Kidney glomerular epithelial cell (primary cell): ENCODE results near the gene POU3F1.
A peak's percentile ranks its signal among the peaks of the same experiment; 100 is the strongest.

Experiments used
- DNase-seq: peaks from one replicate; lab custom pipeline; 2025; lab: John Stamatoyannopoulos, UW

The POU3F1 gene

GRCh38 chr1:38046333-38046883, at the start of gene POU3F1:
Gene POU3F1, minus strand, starts transcription at chr1:38046793. Its CDS starts 50 bp downstream, at chr1:38046743.
- no peak for DNase-seq

- DNase-seq, result no peak
Measured at GRCh38 chr1:38095454-38095931, 48.9 kb upstream of the POU3F1 start.

- DNase-seq, result no peak
Measured at GRCh38 chr1:38094711-38095290, 48.2 kb upstream of the POU3F1 start.

- DNase-seq, result no peak
Measured at GRCh38 chr1:38093569-38094520, 47.3 kb upstream of the POU3F1 start.

- DNase-seq, result no peak
Measured at GRCh38 chr1:38092256-38092655, 45.7 kb upstream of the POU3F1 start.

- DNase-seq, result no peak
Measured at GRCh38 chr1:38090796-38091195, 44.2 kb upstream of the POU3F1 start.

GRCh38 chr1:38089712-38090360, 43.2 kb upstream of the POU3F1 start:
- DNase-seq, result no peak

- DNase-seq, result no peak
Measured at GRCh38 chr1:38088791-38089190, 42.2 kb upstream of the POU3F1 start.

GRCh38 chr1:38088366-38088765, 41.8 kb upstream of the POU3F1 start:
- no peak for DNase-seq

GRCh38 chr1:38087676-38088075, 41.1 kb upstream of the POU3F1 start:
- DNase-seq, result no peak

- DNase-seq, result no peak
Measured at GRCh38 chr1:38085666-38086330, 39.2 kb upstream of the POU3F1 start.

- DNase-seq, result no peak
Measured at GRCh38 chr1:38084700-38085099, 38.1 kb upstream of the POU3F1 start.

- no peak for DNase-seq
Measured at GRCh38 chr1:38084113-38084512, 37.5 kb upstream of the POU3F1 start.

- no peak for DNase-seq
Measured at GRCh38 chr1:38083541-38083940, 36.9 kb upstream of the POU3F1 start.

- no peak for DNase-seq
Measured at GRCh38 chr1:38082769-38083263, 36.2 kb upstream of the POU3F1 start.

- DNase-seq, result no peak
Measured at GRCh38 chr1:38079019-38079418, 32.4 kb upstream of the POU3F1 start.

- DNase-seq, result no peak
Measured at GRCh38 chr1:38077523-38078147, 31.0 kb upstream of the POU3F1 start.

GRCh38 chr1:38076455-38076854, 29.9 kb upstream of the POU3F1 start:
- no peak for DNase-seq

GRCh38 chr1:38076038-38076437, 29.4 kb upstream of the POU3F1 start:
- DNase-seq, result peak; percentile 8

- DNase-seq, result no peak
Measured at GRCh38 chr1:38075191-38075590, 28.6 kb upstream of the POU3F1 start.

- DNase-seq, result no peak
Measured at GRCh38 chr1:38074302-38074677, 27.7 kb upstream of the POU3F1 start.
